SK-N-MC (cell line): Measurements from ENCODE around the gene L3HYPDH.
"Not testable (repeated sequence)": the region's sequence is repeated elsewhere in the genome, so short reads cannot be mapped to it uniquely, and the experiment has no call there.

Experiments
- DNase-seq: peaks from one replicate; pipeline ENCODE4 v3.0.0-alpha.2; 2011; ENCODE audit warnings: low read depth, low spot score
- H3K27ac ChIP-seq: fragments of 200-600 bp; sonication (generic); 2 replicates; pipeline ENCODE4 v1.5.1; 2016; ENCODE audit warnings: mixed run types
- H3K36me3 ChIP-seq: fragments of 200-600 bp; sonication (generic); 2 replicates; pipeline ENCODE4 v1.6.1; 2017; ENCODE audit warnings: antibody characterized with exemption, low read length, mixed read lengths; ENCODE audit not compliant: insufficient read depth
- H3K4me3 ChIP-seq: fragments of 200-600 bp; sonication (generic); 2 replicates; pipeline ENCODE4 v1.5.1; 2016
- H3K9ac ChIP-seq: fragments of 200-600 bp; sonication (generic); 2 replicates; pipeline ENCODE4 v1.8.0; 2017; ENCODE audit warnings: mixed run types, mixed read lengths; ENCODE audit not compliant: insufficient read length
- H3K9me3 ChIP-seq: fragments of 200-600 bp; sonication (generic); 2 replicates; pipeline ENCODE4 v1.6.1; 2017; ENCODE audit warnings: low read depth, mild to moderate bottlenecking, antibody characterized with exemption, low read length, moderate library complexity, mixed read lengths
- EZH2 ChIP-seq: fragments of 200-600 bp; sonication (generic); IDR thresholded peaks from one replicate; pipeline ENCODE4 v1.6.1; 2017; ENCODE audit warnings: antibody characterized with exemption
- FOXP2 ChIP-seq: optimal IDR thresholded peaks from 2 replicates; pipeline ENCODE3; 2011; ENCODE audit warnings: mild to moderate bottlenecking, moderate library complexity; ENCODE audit not compliant: insufficient read depth; ENCODE audit errors: extremely low read length, control extremely low read depth
- POLR2AphosphoS5 ChIP-seq: IDR thresholded peaks from 2 replicates; pipeline ENCODE4 v1.6.1; 2012; ENCODE audit warnings: mild to moderate bottlenecking, low read depth, low read length, borderline replicate concordance

The L3HYPDH gene

DNA sequence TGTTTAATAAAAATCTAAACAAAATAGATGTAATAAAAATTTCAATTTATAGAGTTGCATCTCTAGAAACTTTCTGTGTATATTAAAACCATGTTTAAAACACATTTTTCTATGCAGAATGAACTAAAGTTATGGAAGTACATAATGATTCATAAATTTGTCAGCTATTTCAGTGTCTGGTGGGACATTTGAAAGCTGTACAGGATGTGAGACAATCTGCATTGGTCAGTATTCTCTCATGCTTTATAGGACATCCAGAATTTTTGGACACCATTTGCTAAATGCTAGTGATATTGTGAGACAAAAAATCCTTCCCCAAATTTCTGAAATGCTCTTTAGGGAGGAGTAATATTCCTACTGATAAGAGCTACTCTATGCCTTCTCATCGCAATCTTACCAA is 32.4 kb downstream of the L3HYPDH start:
- H3K9me3 ChIP-seq = no peaks in the 10 kb centered on the region
- H3K9ac ChIP-seq = no peak overlapping the region
- H3K27ac ChIP-seq = no peak overlapping the region
- H3K36me3 ChIP-seq = peaks cover 13% of the 10 kb centered on the region
- DNase-seq = no peak
- H3K4me3 ChIP-seq = no peak overlapping the region
- TF ChIP-seq POLR2AphosphoS5 = no peak
- TF ChIP-seq FOXP2 = no peak
- TF ChIP-seq EZH2 = no peak

DNA sequence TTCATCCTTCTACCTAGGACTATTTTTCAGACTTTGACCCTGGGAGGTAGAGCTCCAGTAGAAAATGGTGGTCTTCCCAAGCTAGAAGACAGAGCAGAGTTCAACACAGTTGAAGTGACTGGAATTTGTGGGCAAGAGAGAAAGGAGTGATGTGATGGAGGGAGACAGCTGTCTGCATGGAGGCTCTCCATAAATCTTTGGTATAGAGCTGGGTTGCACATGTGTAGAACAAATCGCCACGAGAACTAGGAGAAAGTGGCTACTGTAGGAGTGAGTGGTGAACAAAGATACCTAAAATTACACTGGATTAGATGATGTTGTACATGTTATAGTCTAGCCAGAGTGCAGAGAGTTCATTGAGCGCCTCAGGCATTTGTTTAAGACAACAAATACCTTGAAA is 33.5 kb downstream of the L3HYPDH start:
- Histone ChIP-seq H3K36me3 (peaks cover 1% of the 10 kb centered on the region; the same call in 1 of the 2 replicates), H3K27ac (no peak overlapping the region), H3K9ac (no peak overlapping the region), H3K9me3 (no peaks in the 10 kb centered on the region), H3K4me3 (no peak overlapping the region)
- no peak for DNase-seq
- TF ChIP-seq POLR2AphosphoS5 (no peak), FOXP2 (no peak), EZH2 (no peak)

GRCh38 chr14:59448673-59449072 is 35.5 kb downstream of the L3HYPDH start:
- not testable (repeated sequence) for H3K9ac ChIP-seq, H3K9me3 ChIP-seq, H3K4me3 ChIP-seq, H3K27ac ChIP-seq, H3K36me3 ChIP-seq, DNase-seq

DNA sequence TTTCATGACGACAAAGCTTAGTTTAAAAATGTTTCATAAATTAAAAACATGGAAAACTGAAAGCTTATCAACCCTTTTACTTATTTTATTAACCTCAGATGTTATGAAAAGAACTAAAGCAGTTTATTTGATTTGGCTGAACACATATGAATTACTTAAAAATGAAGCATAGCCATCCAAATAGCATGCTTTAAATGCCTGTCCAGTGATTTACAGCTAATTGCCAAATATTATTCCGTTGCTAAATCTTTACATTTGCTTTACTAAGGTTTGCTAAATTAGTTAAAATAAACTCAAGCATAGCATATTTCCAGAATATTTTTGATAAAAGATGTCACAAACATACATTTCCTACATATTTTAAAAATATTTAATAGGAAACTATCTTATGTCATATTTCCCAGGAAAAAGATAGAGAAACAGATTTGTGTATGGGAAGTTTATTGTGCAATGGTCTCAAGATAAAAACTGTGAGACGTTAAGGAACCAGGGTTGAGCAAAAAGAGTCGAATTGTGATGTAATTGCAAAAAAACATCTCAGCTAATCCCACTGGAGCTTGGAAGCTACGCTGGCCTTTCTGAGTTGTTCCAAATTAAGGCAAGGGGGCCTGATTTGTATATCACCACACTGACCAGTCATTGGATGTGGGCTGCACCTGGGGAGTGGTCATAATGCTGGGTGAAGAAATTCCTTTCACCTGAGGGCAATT is 44.8 kb downstream of the L3HYPDH start:
- no peak overlapping the region for H3K9ac ChIP-seq
- TF ChIP-seq POLR2AphosphoS5 = no peak
- TF ChIP-seq FOXP2 = no peak
- TF ChIP-seq EZH2 = no peak
- no peak overlapping the region for H3K27ac ChIP-seq
- no peak overlapping the region for H3K4me3 ChIP-seq
- no peaks in the 10 kb centered on the region for H3K9me3 ChIP-seq
- no peak for DNase-seq
- no peaks in the 10 kb centered on the region for H3K36me3 ChIP-seq

DNA sequence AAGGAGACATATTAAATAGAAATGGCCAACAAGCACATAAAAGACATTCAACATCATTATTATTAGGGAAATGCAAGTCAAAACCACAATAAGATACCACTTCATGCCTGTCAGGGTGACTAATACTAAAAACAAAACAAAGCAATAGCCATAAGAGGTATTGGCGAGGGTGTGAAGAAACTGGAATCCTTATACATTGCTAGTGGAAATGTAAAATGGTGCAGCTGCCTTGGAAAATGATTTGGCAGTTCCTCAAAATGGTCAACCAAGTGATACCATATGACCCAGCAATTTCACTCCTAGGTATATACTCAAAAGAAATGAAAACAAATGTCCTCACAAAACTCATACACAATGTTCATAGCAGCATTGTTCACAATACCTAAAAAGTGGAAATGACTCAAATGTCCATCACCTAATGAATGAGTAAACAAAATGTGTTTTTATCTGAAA is 46.0 kb downstream of the L3HYPDH start:
- Histone ChIP-seq H3K4me3 (no peak overlapping the region), H3K36me3 (no peaks in the 10 kb centered on the region), H3K9me3 (no peaks in the 10 kb centered on the region), H3K9ac (no peak overlapping the region), H3K27ac (no peak overlapping the region)
- TF ChIP-seq EZH2 = no peak
- no peak for TF ChIP-seq FOXP2
- TF ChIP-seq POLR2AphosphoS5 = no peak
- DNase-seq = no peak

GRCh38 chr14:59435987-59436386 is 48.2 kb downstream of the L3HYPDH start:
- H3K36me3 ChIP-seq = no peaks in the 10 kb centered on the region
- TF ChIP-seq FOXP2 = no peak
- TF ChIP-seq POLR2AphosphoS5 = no peak
- TF ChIP-seq EZH2 = no peak
- H3K4me3 ChIP-seq = no peak overlapping the region
- H3K27ac ChIP-seq = no peak overlapping the region
- H3K9me3 ChIP-seq = no peaks in the 10 kb centered on the region
- DNase-seq = no peak
- no peak overlapping the region for H3K9ac ChIP-seq

- H3K4me3 ChIP-seq = no peak overlapping the region
- H3K9ac ChIP-seq = no peak overlapping the region
- no peaks in the 10 kb centered on the region for H3K9me3 ChIP-seq
- no peak overlapping the region for H3K27ac ChIP-seq
- H3K36me3 ChIP-seq = no peaks in the 10 kb centered on the region
- no peak for DNase-seq
- TF ChIP-seq FOXP2 = no peak
- no peak for TF ChIP-seq POLR2AphosphoS5
- TF ChIP-seq EZH2 = no peak
Observed at GRCh38 chr14:59435101-59435500, 49.1 kb downstream of the L3HYPDH start.

DNA sequence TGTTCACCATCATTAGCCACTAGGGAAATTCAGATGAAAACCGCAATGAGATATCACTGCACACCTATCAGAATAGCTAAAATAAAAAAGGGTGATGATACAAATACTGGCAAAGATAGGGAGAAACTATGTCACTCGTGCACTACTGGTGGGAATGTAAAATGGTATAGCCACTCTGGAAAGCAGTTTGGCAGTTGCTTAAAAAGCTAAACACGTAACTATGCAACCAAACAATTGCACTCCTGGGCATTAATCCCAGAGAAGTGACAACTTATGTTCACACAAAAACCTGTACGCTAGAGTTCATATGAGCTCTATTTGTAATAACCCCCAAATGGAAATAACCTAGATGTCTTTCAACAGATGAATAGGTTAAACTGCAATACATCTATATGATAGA is 54.4 kb downstream of the L3HYPDH start:
- H3K9me3 ChIP-seq = no peaks in the 10 kb centered on the region

DNA sequence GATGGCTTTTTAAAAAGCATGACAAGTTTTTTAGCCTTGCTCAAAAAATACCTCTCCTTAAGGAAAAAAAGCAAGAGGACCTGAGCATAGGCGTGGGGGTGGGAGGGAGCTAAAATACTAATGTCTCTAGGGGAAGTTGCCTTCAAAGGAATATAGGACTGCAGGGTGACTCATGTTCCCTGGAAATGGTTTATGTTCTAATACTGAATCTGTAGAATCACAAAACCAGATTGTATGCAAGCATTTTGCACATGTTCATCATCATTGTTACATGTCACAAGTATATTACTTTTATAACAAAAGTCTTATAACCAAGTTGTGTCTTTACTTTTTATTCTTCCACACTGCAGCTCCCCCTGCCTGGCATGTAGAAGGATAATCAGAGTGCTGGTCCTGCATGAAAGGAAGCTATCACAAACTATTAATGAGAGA is 55.6 kb downstream of the L3HYPDH start:
- Histone ChIP-seq H3K4me3 (no peak overlapping the region), H3K9ac (no peak overlapping the region), H3K27ac (no peak overlapping the region), H3K9me3 (no peaks in the 10 kb centered on the region), H3K36me3 (no peaks in the 10 kb centered on the region)
- no peak for DNase-seq
- TF ChIP-seq EZH2 = no peak
- no peak for TF ChIP-seq FOXP2
- no peak for TF ChIP-seq POLR2AphosphoS5

More for the DNA sequence above, 54.4 kb downstream of the L3HYPDH start:
- Histone ChIP-seq H3K4me3 (no peak overlapping the region), H3K9ac (no peak overlapping the region), H3K36me3 (no peaks in the 10 kb centered on the region), H3K27ac (no peak overlapping the region)
- TF ChIP-seq EZH2 = no peak
- TF ChIP-seq POLR2AphosphoS5 = no peak
- TF ChIP-seq FOXP2 = no peak
- no peak for DNase-seq
